ENCODE measurements around the gene CSRNP2.

Gene CSRNP2

GRCh38 chr12:51051787-51052186 is 31.6 kb downstream of the CSRNP2 start:
- H4K20me1 ChIP-seq (ENCODE audit: insufficient read depth), result no peaks in the 10 kb centered on the region
- peaks cover 19% of the 10 kb centered on the region for H3K79me2 ChIP-seq (ENCODE audit: insufficient read depth, low read depth)
- H3K4me3 ChIP-seq (IDR thresholded peaks at IDR 0.05; ENCODE audit: insufficient read depth, low read depth, low read length), result no peak overlapping the region
- H3K9ac ChIP-seq, result no peak overlapping the region
- H3K27me3 ChIP-seq (ENCODE audit: insufficient read depth, low read depth), result no peaks in the 10 kb centered on the region
- peaks cover 41% of the 10 kb centered on the region for H3K4me1 ChIP-seq (ENCODE audit: low read depth, poor library complexity, severe bottlenecking)
- H2AFZ ChIP-seq (ENCODE audit: low read depth), result no peak overlapping the region
- peaks cover 2% of the 10 kb centered on the region; the same call in 1 of the 2 replicates for H3K36me3 ChIP-seq (ENCODE audit: insufficient read depth)
- peak overlapping the region; percentile 90; the same call in 1 of the 2 replicates for H3K4me2 ChIP-seq
- TF ChIP-seq CTCF (conservative IDR thresholded peaks at IDR 0.05; ENCODE audit: low read depth, low read length), result no peak
- H3K27ac ChIP-seq, result peak overlapping the region; percentile 42; the same call in 1 of the 2 replicates

DNA sequence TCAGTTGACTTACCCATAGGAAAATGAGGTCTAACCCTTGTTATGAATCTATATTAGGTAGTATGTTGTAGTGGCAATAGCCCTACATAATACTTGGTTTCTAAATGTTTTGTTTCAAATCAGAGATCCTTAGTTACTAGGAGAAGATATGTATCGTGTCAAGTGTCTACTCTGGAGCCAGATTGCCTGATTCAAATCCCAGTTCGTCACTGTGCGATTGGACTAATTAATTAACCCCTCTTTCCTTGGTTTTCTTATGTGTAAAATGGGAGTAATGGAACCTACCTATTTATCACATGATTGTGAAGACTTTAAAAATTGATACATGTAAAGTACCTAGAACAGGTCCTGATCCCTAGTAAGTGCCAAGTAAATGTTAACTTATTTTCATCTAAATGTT is 33.9 kb downstream of the CSRNP2 start:
- no peaks in the 10 kb centered on the region for H3K36me3 ChIP-seq (ENCODE audit: insufficient read depth)
- H3K4me2 ChIP-seq, result peak overlapping the region; percentile 90
- no peaks in the 10 kb centered on the region for H4K20me1 ChIP-seq (ENCODE audit: insufficient read depth)
- no peak for TF ChIP-seq CTCF (conservative IDR thresholded peaks at IDR 0.05; ENCODE audit: low read depth, low read length)
- H3K27me3 ChIP-seq (ENCODE audit: insufficient read depth, low read depth), result no peaks in the 10 kb centered on the region
- H3K9ac ChIP-seq, result peak overlapping the region; percentile 78; the same call in 1 of the 2 replicates
- H3K4me3 ChIP-seq (IDR thresholded peaks at IDR 0.05; ENCODE audit: insufficient read depth, low read depth, low read length), result no peak overlapping the region
- no peak overlapping the region; the same call in 1 of the 2 replicates for H3K27ac ChIP-seq
- H2AFZ ChIP-seq (ENCODE audit: low read depth), result no peak overlapping the region
- peaks cover 19% of the 10 kb centered on the region for H3K79me2 ChIP-seq (ENCODE audit: insufficient read depth, low read depth)
- peaks cover 41% of the 10 kb centered on the region for H3K4me1 ChIP-seq (ENCODE audit: low read depth, poor library complexity, severe bottlenecking)

DNA sequence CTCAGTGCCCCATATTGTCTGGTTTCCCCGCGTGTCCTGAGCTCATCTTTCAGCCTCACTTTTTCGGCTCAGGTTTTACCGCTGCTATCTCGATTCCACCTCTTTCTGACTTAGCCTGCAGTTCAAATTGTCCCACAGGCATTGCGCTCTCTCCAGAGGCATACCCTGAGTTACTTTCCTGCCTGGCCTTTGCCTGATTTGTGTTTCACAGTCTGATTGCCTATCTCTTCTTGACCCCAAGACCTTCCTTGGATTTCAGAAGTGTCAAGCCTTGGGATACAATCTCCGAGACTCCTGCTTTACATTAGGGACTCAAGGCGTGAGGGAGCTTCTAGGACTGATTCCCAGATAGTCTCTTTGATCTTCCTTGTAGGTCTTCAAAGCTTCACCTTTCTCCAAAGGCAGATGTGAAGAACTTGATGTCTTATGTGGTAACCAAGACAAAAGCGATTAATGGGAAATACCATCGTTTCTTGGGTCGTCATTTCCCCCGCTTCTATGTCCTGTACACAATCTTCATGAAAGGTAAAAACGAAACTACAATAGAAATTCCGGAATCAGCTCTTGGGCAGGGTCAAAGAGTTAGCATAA is 34.6 kb downstream of the CSRNP2 start:
- Histone ChIP-seq H3K27ac (peak overlapping the region; percentile 76), H3K4me1 (ENCODE audit: low read depth, poor library complexity, severe bottlenecking) (peaks cover 41% of the 10 kb centered on the region), H3K27me3 (ENCODE audit: insufficient read depth, low read depth) (no peaks in the 10 kb centered on the region), H3K36me3 (ENCODE audit: insufficient read depth) (no peaks in the 10 kb centered on the region), H3K4me3 (IDR thresholded peaks at IDR 0.05; ENCODE audit: insufficient read depth, low read depth, low read length) (no peak overlapping the region), H3K4me2 (peak overlapping the region; percentile 90), H3K79me2 (ENCODE audit: insufficient read depth, low read depth) (peaks cover 19% of the 10 kb centered on the region), H4K20me1 (ENCODE audit: insufficient read depth) (no peaks in the 10 kb centered on the region), H2AFZ (ENCODE audit: low read depth) (peak overlapping the region; percentile 80), H3K9ac (peak overlapping the region; percentile 78)
- TF ChIP-seq CTCF (conservative IDR thresholded peaks at IDR 0.05; ENCODE audit: low read depth, low read length), result no peak

DNA sequence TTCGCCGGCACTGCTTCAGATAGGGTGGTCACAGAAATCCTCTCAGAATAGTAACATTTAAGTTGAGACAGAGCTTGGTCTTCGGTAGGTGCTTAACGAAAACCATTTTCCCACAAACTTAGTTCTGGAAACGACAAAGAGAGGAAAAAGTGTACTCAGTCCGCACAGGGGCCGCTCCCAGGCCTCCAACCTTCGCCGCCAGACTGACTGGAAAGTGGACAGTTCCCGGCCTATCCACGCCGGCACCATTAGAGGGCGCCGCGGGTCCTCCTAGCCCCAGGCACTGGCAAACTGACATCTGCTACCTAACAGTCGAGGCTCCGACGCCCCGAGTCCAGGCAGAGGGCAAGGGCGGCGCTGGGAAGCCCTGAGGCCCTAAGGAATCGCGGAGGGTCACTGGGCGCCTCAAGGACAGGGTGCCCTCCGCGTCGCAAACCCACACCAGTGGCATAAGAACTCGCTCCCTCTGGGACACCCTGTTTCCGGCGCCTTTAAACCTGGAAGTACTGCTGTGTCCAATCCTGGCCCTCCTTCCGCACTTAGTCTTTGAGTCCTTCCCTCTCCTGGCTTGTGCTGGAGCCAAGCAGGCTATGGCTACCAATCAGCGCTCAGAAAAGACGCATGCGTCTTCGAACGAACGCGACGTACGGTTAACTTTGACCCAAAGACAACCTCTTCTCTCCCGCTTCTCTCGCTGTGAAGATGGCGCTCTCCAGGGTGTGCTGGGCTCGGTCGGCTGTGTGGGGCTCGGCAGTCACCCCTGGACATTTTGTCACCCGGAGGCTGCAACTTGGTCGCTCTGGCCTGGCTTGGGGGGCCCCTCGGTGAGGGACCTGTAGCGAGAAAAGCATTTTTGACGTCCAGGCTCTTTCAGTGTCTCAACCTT is 35.5 kb downstream of the CSRNP2 start, which contains the start of gene LETMD1:
Gene LETMD1 (plus strand): TSS at position 673 of the 886 bp plus-strand sequence. CDS start 30 bp downstream, at position 703.
- Histone ChIP-seq H3K79me2 (ENCODE audit: insufficient read depth, low read depth) (peaks cover 19% of the 10 kb centered on the region), H3K4me1 (ENCODE audit: low read depth, poor library complexity, severe bottlenecking) (peaks cover 41% of the 10 kb centered on the region), H3K4me3 (IDR thresholded peaks at IDR 0.05; ENCODE audit: insufficient read depth, low read depth, low read length) (no peak within 1 kb of the TSS), H3K9ac (peak within 1 kb of the TSS; percentile 78), H4K20me1 (ENCODE audit: insufficient read depth) (no peaks in the 10 kb centered on the region), H3K36me3 (ENCODE audit: insufficient read depth) (no peaks in the 10 kb centered on the region), H3K4me2 (peak within 1 kb of the TSS; percentile 90), H3K27me3 (ENCODE audit: insufficient read depth, low read depth) (no peaks in the 10 kb centered on the region), H3K27ac (peak within 1 kb of the TSS; percentile 76), H2AFZ (ENCODE audit: low read depth) (peak within 1 kb of the TSS; percentile 80)
- peak; percentile 89 for TF ChIP-seq CTCF (conservative IDR thresholded peaks at IDR 0.05; ENCODE audit: low read depth, low read length)

All from KMS-11 (cell line).